NCI-H1417 treated with DMSO at 0.1 percent for 48 hours (cell line): Measurements from ENCODE around the gene SFI1.
A peak's percentile ranks its signal among the peaks of the same experiment; 100 is the strongest.
"Not testable (repeated sequence)": the region's sequence is repeated elsewhere in the genome, so short reads cannot be mapped to it uniquely, and the experiment has no call there.

ENCODE experiments used
- DNase-seq: peaks from one replicate; lab custom pipeline; 2025; lab: John Stamatoyannopoulos, UW

SFI1 gene

GRCh38 chr22:31637891-31638618 is 141.7 kb downstream of the SFI1 start:
- no peak for DNase-seq

- no peak for DNase-seq
Observed at GRCh38 chr22:31639436-31640039, 143.2 kb downstream of the SFI1 start.

DNA sequence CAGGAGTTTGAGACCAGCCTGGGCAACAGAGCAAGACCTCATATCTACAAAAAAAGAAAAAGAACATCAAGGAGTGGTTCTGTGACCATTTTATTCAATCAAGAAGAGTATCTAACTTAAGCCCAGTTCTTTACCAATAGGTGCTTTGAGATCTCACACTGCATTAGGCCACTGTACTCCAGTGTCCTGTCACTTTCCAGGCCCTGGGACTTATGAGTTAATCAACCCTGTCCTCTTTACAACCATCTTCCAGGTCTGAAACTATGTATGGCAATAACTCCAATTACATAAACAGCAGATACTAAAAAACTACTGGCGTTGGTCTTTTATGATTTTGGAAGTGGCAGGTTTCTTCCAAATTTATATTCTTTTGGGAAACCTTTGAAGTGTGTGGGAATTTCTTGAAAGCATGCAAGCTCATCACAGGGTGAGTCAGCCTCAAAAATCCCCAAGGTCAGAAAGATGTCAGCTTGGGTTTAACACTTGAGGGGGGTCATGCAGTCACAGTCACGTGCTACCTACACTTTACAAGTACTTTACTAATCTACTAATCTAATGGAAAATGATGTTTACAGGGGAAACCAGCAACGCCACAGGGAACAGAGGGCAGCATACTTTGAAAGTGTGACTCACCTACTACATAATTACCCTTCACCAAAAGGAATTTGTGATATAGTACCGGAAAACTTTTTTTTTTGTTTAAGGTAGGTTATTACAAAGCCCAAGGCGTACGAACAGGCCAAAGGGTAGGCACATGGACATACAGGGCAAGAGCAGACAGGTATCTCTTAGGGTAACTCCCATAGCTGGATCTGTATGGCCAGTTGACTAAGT is 150.1 kb downstream of the SFI1 start:
- DNase-seq, result no peak

GRCh38 chr22:31647066-31647465 is 150.7 kb downstream of the SFI1 start:
- DNase-seq, result no peak

- no peak for DNase-seq
Observed at GRCh38 chr22:31647523-31648320, 151.4 kb downstream of the SFI1 start.

- no peak for DNase-seq
Observed at GRCh38 chr22:31650391-31650790, 154.1 kb downstream of the SFI1 start.

DNA sequence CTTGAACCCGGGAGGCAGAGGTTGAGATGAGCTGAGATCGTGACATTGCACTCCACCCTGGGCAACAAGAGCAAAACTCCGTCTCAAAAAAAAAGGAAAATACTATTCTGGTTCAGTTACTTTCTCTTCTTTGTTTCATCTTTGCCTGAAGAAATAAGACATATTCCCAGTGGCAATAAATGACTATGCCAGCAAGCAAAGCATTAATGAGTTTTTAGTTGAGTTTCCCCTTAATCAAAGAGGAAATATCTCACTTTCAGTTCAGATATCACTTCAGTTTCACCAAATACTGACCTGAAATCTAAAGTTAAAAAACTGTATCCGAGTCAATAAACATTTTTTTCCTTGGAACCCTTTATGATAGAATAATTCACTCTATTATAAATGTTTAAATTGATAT is 155.3 kb downstream of the SFI1 start:
- DNase-seq, result no peak

- DNase-seq, result no peak
Observed at GRCh38 chr22:31652088-31652487, 155.8 kb downstream of the SFI1 start.

GRCh38 chr22:31652911-31653684 is 156.8 kb downstream of the SFI1 start:
- no peak for DNase-seq

GRCh38 chr22:31653944-31654343 is 157.6 kb downstream of the SFI1 start:
- DNase-seq, result no peak

DNA sequence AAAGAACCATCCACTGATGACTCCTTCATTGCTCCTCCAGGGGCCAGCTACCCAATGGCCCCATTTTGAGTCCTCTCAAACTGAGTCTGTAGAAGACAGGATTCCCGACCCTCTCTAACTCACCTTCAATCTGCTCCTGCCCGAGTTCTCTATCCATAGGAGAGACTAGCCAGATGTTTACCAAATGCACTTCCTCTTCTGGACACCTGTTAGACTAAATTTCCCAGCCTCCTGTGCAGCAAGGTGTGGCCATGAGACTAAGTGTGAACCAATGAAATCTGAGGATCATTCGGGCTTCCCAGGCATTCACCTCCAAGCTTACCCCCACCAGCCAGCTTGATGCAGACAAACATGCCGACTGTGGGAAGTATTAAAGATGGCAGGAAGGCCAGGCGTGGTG is 158.1 kb downstream of the SFI1 start:
- DNase-seq, result no peak

GRCh38 chr22:31659246-31659645 is 162.9 kb downstream of the SFI1 start:
- no peak for DNase-seq

GRCh38 chr22:31660860-31661341 is 164.6 kb downstream of the SFI1 start:
- DNase-seq, result not testable (repeated sequence)

- peak; percentile 69 for DNase-seq
Observed at GRCh38 chr22:31661851-31662667, 165.7 kb downstream of the SFI1 start, which contains the start of gene PISD. Gene PISD, minus strand, starts transcription at chr22:31662215. Its CDS starts 7 bp downstream, at chr22:31662208.

DNA sequence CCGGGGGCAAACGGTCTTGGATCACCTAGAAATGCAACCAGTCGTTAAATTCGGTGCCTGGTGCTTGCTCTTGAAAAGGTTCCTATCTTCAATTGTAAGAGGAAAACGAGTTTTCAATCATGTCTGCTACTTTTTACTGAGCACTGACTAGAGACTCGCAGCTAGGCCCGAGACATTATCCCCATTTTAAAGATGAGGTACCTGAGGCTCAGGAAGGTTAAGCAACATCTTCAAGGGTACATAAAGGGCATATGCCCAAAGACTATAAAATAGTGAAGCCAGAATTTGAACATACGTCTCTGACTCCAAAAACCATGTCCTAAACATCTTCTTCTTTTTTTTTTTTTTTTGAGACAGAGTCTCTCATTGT is 166.3 kb downstream of the SFI1 start:
- DNase-seq, result no peak
